ENCODE measurements around the gene TMEM134.

TMEM134 gene

DNA sequence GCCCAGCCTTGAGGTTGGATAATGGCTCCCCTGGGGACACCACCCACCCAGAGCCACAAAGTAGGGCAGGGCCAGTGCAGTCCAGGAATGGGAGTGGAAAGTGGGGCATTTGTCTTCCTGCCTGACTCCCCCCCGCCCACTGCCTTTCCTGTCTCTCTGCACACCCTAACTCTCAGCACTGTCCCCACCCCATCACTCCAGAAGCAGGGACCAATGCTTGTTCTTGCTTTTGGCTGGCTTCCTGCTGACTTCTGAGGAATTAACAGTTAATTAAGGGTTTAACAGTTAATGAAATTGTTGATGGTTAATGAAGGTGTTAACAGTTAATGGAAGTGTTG lies 31.4 kb upstream of the TMEM134 start:
- no peak for DNase-seq

DNA sequence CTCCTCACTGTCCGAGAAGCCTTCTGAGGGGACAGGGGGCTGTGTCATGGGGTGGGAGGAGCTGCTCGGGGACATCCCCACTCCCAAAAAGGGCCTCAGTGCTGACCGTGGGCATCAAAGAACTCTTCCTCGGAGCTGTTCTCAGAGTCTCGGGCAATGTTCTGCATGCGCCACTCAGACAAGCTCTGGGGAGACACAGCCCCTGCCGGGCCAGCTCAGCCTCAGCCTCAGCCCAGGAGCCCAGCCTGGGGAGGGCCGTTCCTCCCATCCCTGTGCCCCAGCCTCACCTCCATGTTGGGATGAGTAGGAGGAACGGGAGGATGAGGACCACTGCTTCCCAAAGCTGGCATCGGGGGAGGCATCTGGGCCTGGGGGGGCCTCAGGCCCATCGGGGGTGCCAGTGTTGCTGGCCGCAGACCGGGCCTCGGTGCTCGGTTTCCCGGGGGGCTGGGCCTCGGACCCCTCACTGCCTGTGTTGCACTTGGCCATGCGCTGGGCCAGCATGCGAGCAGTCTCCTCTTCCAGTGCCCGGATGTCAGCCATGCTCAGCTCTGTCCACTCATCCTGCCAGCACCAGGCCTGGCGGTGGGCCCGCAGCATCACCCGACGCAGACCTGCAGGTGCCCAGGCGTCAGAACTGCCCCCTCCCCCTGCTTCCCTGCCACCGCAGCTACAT lies 30.9 kb upstream of the TMEM134 start:
- DNase-seq, result no peak

DNA sequence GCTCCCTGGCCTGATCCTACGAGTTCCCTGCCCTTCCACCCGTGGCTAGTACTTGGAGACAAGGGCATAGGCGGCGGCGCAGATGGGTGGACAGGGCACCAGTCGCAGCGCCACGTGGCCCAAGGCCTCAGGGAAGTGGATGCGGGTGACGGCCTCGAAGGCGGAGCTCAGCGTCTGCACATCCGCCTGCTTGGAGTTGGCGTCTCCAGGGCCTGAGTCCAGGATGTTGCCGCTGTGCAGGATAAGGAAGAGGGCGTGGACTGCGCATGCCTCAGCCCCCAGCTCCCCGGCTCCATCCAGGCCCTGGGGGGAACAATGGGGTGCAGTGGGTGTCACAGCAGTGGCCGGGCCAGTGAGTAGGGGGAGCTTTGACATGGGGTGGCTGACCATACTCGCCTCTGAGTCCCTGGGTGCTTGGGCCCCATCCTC lies 29.5 kb upstream of the TMEM134 start:
- no peak for DNase-seq

DNA sequence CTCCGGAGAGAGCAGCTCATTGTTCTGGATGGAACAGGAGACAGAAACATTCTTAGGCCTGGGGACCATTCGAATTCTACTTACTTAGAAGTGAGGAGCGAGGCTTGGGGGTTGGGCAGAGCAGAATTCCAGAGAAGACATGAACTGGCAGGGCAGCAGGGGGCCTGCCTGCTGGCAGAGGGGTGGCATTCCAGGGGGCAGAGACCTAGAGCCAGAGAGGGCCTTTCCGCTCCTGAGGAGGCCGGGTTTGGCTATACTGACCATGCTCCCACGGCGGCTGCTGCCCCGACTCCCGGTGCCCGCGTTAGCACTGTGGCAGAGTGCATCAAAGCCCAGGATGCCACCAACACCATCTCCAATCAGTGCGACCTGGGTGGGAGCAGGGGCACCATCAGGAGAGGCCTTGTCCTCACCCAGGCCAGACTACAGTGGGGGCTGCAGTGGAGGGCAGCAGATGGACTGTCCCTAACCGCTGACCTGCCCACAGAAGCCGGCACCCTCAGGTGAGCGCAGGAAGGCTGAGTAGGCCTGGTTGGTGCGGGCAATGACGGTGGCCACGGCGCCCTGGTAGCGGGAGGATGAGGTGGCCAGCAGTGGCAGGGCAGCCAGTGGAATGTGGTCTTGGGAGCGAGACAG lies 28.7 kb upstream of the TMEM134 start:
- DNase-seq, result no peak

DNA sequence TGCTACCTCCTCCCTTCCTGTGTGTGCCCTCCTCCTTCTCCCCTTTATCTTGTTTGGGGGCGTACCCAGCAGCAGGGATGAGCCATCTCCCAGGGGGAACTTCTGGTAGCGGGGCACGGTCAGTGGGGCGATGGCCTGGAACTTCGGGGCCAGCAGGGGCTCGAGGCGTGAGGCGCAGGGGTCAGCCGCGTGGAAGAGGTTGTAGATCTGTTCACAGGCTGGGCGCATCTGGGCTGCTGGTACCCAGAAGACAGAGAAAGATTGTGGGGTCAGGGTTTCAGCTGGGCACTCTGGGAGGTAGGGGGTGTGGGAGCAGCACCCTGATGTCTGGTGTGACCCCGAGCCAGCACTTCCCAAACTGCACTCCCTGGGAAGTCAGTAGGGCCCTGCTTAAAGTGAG lies 27.1 kb upstream of the TMEM134 start:
- no peak for DNase-seq

DNA sequence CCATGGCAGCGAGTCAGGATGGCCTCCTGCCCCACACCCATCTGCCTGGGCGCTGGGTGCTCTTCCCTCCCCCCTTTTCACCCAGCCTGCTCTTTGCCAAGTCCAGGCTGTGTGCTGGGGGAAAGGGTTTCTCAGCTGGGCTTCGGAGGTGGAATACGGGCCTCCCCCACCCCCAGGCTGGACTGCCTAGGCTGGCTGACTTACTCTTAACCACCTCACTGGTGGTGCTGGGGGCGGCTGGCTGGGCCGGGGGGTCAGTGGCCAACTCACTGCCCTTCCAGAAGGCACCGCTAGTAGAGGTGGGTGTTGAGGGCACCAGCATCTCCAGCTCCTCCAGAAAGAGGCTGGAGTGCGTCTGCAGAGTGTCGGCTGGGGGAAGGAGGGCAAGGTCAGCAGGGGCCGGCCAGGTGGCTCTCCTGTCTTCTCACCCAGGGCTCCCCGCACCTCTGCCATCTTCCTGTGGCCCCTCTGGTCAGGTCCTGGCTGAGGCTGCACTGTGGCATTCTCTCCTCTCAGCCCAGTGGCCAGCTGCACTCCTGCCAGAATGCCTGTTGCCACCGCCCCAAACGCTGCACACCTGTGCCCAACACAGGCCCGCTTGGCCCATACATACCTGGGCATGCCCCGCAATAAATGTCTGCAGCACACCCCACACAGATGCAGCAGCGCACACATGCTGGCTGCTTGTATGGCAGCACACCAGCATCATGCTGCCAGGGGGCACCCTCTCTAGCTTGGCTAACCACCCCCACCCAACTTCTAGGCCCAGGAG lies 26.4 kb upstream of the TMEM134 start:
- DNase-seq, result no peak

DNA sequence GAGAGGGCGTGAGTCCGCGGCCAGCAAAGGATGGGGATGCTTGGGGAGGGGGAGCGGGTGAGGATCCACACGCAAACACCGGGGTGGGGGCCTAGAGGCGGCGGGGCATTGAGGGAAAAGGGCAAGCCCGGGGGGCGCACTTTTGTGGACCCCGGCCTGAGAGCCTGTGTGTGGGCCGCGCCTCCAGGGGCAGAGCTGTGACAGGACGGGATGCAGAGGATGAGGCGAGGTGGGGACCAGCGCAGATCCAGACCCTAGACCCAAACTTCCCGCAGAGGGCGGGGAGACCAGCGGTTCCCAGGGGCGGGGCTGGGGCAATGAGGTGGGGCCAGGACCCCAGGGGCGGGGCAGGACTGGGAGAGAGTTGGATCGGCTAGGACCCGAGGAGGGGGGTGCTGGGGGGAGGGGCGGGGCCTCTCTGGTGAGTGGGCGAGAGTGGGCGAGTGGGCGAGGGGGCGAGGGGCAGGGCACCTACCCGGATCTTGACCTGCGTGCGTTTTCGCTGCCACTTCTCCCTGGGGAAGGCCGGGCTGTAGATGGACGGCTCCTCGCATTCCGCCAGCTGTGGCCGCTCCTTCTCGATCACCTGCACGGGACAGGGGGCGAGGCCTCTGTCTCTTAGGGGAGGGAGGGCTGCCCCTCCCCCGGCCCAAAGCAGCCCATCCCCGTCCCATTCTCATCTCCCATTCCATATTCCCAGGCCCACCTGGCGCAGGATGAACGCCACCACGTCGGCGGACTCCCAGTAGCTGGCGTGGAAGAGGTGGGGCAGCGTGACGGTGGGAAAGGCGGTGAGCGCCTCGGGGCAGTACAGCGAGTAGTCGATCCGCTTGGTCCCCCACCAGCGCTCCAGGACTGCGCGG lies 25.6 kb upstream of the TMEM134 start:
- DNase-seq, result no peak

DNA sequence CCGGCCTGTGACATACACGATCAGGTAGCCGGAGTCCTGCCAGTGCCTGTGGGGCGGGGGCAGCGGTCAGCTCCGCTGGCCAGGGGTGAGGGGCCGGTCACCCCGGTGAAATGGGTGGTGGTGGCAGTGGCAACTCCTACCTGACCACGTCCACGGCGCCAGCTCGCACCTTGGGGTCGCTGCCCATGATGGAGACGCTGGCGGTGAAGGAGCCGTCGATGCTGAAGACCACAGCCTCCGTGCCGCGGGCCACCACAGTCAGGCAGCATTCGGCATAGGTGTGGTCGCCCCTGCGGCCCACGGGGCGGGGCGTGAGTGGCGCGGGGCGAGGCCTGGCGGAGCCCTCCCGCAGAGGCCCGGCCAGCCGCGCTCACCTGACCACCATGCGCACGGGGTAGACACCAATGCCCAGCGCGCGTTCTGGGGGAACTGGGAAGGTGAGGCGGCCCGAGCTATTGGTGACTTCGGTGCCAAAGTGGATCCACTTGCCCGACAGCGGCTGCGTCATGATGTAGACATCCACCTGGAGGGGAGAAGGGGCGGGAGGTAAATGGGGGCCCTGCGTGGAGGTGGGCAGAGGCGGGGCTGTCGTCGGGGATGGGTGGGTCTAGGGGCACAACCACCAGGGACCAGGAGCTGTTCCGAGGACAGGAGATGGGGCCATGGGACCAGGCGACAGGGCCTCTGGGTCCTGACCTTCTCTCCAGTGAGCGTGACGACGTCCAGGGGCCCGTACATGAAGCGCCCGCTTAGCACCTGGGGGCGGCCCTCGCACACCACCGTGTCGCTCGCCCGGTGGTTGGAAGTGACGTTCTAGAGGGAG lies 24.7 kb upstream of the TMEM134 start:
- no peak for DNase-seq

DNA sequence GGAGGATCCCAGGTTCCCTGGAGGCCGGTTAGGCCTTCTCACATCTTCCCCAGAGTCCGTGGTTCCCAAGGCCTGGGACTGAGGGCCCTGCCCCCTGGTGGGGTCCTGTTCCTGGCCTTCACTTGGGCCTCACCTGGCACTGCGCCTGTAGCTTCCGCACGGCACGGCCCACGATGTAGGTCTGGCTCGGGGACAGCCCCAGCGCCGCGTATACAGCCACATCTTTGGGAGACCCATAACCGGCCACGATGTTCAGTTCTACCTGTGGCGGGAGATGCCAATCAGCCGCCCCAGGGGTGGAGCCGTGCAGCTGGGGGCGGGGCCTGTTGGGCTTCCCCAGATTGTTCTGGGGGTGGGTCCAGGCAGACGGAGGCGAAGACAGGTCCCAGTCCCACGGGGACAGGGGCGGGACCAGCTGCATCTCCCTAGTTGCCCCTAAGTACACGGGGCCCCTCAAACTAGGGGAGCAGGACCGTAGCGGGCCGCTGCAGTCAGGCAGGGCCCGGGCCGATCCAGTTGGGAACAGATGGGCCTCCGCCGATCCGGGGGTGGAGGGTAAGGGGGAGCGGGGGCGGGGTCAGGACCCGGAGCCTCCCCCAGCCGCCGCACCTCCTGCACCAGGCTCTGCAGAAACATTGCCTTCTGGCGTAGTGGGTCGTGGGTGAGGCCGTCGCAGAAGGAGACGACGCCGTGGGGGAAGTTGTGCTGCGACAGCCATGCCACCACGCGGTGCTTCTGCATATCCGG lies 23.9 kb upstream of the TMEM134 start:
- DNase-seq, result peak; percentile 61

DNA sequence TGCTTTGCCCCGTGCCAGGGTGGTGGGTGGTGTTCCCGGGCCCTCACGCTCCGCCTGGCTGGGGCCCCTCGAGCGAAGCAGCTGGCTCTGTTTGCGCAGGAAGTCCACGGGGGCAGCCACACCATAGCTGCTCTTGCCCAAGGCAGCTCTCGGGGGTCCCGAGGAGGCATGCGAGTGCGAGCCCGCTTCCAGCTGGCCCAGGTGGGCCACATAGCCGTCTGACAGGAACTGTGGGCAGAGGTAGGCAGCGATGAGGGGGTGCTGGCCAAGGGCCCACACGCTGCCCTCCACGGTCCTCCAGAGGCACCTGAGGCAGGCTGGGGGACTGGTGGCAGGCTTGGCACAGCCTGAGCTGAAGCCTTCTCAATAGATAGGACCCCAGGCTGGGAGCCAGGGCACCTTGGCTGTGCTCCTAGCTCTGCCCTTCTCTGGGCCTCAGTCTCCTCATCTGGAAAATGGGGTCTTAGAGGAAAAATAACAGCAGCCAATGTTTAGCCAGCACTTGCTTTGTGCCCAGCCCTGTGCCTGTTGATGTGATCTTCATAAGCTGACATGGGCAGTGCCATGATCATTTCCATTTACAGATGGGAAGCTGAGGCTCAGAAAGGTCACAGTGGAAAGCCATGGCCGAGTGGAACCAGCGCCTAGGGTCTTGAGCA lies 23.1 kb upstream of the TMEM134 start:
- no peak for DNase-seq

DNA sequence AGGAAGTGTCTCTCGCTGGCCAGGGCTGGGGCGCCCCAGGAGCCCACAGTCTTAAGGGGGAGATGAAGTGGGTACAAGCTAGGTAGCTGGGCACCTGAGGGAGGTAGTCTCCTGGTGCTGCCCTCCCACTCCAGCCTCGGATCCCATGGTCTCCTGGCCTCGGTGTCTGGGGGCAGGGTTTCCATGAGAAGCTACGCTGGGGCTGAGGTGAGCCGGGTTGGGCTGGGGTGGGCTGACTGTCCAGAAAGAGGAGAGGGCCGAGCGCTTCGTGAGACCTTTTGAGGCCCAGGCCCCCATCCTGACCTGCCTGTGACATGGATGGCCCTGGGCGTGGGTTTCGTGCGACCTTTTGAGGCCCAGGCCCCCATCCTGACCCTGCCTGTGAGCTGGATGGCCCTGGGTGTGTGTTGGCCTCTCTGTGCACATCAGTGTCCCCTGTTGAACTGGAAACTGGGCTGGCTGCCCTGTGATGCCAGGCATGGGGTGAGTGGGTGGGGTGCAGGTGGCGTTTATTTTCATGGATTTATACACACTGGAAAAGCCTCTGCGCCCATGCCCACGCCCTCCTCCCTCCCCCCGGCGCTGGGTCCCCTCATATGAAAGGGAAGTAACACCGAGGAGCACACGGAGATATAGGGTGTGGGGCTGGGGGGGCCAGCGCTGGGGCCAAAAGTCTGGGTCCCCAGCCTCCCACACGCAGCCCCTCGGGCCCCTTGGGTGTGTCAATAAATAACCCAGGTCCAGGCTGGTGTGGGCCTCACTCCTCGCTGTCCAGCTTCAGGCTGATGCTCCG lies 22.4 kb upstream of the TMEM134 start:
- DNase-seq, result no peak

DNA sequence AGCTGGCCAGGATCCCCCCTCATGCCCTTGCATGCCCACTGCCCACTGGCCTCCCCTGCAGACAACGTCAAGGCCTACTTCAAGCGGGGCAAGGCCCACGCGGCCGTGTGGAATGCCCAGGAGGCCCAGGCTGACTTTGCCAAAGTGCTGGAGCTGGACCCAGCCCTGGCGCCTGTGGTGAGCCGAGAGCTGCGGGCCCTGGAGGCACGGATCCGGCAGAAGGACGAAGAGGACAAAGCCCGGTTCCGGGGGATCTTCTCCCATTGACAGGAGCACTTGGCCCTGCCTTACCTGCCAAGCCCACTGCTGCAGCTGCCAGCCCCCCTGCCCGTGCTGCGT lies 21.6 kb upstream of the TMEM134 start:
- no peak for DNase-seq

DNA sequence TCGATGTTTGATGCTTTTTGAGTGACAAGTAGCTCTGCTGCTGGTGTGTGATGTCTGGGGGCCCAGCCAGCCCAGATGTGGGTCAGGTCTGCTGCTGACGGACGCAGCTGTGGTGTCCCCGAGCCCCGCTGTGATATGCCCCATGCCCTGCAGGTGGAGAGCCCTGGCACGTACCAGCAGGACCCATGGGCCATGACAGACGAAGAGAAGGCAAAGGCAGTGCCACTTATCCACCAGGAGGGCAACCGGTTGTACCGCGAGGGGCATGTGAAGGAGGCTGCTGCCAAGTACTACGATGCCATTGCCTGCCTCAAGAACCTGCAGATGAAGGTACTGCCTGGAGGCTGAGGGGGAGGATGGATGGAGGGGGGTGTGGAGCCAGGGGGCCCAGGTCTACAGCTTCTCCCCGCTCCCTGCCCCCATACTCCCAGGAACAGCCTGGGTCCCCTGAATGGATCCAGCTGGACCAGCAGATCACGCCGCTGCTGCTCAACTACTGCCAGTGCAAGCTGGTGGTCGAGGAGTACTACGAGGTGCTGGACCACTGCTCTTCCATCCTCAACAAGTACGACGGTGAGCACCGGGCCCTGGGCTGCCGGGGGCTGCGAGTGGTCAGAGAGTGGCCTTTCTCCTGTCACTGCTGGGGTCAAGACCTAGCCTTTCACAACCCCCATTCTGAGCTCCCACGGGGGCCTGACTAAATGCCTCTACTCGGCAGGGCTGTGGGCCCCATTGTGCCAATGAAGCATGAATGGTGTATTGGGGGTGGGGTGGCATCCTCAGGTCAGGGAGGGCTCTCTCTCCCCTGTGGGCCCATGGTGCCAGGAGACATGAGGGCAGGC lies 21.1 kb upstream of the TMEM134 start:
- no peak for DNase-seq

DNA sequence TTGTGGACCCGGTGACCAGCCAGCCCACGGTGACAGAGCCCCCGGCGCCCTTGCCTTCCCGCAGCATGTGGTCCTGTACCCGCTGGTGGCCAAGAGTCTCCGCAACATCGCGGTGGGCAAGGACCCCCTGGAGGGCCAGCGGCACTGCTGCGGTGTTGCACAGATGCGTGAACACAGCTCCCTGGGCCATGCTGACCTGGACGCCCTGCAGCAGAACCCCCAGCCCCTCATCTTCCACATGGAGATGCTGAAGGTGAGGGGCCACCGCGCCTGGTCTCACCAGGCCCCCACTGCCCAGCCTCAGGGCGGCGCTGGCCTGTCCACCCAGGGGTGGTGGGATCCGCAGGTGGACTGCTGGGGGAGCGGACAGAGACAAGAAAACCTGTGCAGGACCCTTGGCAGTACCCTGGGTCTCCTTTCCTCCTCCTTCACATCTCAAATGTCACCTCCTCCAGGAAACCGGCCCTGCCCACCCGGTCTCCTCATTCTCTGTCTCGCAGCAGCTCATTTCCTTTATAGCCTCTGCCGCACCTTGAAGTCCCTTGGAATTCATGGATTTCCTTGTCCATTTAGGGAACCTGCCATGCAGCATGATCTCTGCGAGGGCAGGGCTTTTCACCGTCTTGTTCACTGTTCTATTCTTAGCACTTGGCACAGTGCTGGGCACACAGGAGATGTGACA lies 20.3 kb upstream of the TMEM134 start:
- DNase-seq, result no peak

DNA sequence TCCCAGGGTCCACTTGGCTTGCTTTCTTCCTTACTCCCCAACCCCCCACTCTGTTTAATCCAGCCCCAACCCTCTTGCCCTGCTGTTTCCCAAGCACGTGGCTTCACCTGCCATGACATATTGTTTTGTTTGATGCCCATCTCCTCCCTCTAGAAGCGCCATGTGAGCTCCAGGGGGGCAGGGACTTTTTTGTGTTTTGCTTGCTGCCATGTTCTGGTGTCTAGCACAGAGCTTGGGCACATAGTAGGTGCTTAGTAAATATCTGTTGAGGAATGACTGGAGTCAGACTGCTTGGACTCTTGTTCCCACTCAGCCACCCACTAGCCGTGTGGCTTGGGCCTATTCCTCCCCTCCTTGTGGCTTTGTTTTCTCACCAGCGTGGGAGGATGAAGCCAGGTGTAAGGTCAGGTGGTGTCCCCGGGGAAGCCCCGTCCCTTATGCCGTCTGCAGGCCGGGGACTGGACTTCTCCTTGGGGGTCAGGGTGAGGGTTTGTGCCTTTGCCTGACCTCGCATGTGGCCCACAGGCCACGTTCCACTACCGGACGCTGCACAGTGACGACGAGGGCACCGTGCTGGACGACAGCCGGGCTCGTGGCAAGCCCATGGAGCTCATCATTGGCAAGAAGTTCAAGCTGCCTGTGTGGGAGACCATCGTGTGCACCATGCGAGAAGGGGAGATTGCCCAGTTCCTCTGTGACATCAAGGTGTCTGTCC lies 17.6 kb upstream of the TMEM134 start:
- peak; percentile 76 for DNase-seq

DNA sequence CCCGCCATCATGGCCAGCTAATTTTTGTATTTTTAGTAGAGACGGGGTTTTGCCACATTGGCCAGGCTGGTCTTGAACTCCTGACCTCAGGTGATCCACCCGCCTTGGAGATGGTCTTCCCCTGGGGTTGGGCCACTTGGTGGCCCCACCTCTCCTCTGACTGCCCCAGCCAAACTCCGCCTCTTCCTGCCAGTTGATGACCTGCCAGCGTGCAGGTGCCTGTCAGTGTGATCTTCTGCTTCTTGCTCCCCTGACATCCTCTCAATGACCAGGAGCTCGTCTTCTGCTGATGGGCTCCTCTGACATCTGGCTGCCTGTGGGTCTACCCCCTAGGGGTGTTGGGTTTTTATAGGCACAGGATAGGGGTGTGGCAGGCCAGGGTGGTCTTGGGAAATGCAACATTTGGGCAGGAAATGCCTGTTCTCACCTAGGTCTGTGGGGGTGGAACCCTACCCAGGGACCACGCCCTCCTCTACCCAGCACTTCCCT lies 16.9 kb upstream of the TMEM134 start:
- DNase-seq, result peak; percentile 80

DNA sequence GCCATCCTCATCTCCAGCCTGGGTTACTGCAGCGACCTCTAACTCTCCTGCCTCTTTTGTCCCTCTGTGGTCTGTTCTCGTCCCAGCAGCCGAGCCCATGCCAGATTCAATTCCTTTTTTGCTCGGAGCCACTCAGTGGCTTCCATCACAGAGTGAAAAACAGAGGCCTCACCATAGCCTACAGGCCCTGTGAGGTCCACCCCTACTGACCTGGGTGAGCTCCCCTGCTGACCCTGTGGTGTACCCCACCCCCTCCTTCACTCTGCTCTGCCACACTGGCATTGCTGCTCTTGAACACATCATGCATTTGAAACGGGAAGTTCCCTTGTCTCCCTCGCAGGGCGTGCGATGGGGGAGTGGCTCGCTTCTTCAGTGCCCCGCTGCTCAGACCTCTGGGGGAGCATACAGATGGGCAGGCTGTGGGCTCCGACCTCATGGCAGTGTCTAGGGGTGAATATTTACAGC lies 15.8 kb upstream of the TMEM134 start:
- DNase-seq, result peak; percentile 86

Measured in stimulated activated CD8-positive, alpha-beta memory T cell treated with anti-CD3 and anti-CD28 coated beads, Interleukin-4, amount 100 ng/mL, for 48 hours (primary cell).